Ascending aorta (tissue), 2 donors: ENCODE measurements around the gene SDK2. TPM values are rescaled to one million over a fixed set of nuclear protein-coding genes. Genes with fewer than 3 reads are reported as not detected.

Source experiments
- DNase-seq, 2 donors: peaks; one replicate each; pipeline ENCODE4 v3.0.0-alpha.2; 2019; ENCODE audit warnings: low spot score in 2 of 2
- H3K27ac ChIP-seq, 2 donors: fragments of 200-600 bp; sonication (generic); one replicate each; pipeline ENCODE4 v1.5.1; 2016 to 2017; ENCODE audit warnings: mild to moderate bottlenecking in 1 of 2
- H3K27me3 ChIP-seq: fragments of 200-600 bp; sonication (generic); one replicate; pipeline ENCODE4 v1.5.1; 2017
- H3K36me3 ChIP-seq, 2 donors: fragments of 200-600 bp; sonication (generic); one replicate each; pipeline ENCODE4 v1.5.1; 2016
- H3K4me1 ChIP-seq, 2 donors: fragments of 200-600 bp; sonication (generic); one replicate each; pipeline ENCODE4 v1.5.1; 2016 to 2017; ENCODE audit warnings: mild to moderate bottlenecking in 1 of 2
- H3K4me3 ChIP-seq, 2 donors: fragments of 200-600 bp; sonication (generic); one replicate each; pipeline ENCODE4 v1.5.1; 2016 to 2017; ENCODE audit warnings: mild to moderate bottlenecking in 1 of 2
- H3K9me3 ChIP-seq, 2 donors: fragments of 200-600 bp; sonication (generic); one replicate each; pipeline ENCODE4 v1.5.1; 2016
- intact Hi-C: fragments of 100-400 bp; cut with DNase I; formaldehyde crosslinking; loops from one replicate; pipeline ENCODE4 v1.15.1; 2023
- total RNA-seq: library from RNA; depleted of rRNA; stranded (reverse); fragments of >200 nt; gene quantifications from one replicate; pipeline ENCODE4 v1.1.0, GENCODE V29; 2016
- TF ChIP-seq, protein P1 (sequence below), 3 experiments: fragments of 200-600 bp in 2 of 3; fragments of 450-650 bp in 1 of 3; sonication (generic) in 2 of 3; IDR thresholded peaks; one replicate each; pipeline ENCODE4 v1.5.1; 2016 to 2019; ENCODE audit warnings: antibody characterized with exemption in 3 of 3, mild to moderate bottlenecking in 1 of 3, moderate library complexity in 1 of 3

Gene SDK2
- total RNA-seq, 1 donor from 2014 or later, result 8.1 TPM

DNA sequence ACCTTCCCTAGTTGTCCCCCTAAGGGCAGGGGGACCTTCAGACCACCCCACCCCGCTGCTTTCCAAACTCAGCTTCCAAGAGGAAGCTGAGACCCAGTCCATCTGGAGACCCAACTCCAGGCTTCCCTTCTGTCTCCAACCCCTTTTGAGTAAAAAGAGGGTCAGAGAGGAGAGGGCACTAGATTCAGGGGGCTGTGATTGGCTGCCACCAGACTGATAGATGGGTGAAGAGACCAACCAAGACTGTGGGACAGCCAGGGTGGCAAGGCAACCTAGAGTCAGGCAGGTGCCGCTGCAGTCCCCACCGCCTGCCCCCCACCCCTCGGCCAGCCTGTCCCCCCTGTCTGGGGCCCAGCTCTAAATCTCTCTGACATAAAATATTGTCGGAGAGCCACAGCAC is 92.5 kb downstream of the SDK2 start:
- Histone ChIP-seq H3K4me3 (no peak overlapping the region), H3K9me3 (no peaks in the 10 kb centered on the region), H3K27ac (no peak overlapping the region), H3K36me3 (no peaks in the 10 kb centered on the region), H3K4me1 (no peaks in the 10 kb centered on the region), H3K27me3 (no peaks in the 10 kb centered on the region)
- TF ChIP-seq, protein P1, sequence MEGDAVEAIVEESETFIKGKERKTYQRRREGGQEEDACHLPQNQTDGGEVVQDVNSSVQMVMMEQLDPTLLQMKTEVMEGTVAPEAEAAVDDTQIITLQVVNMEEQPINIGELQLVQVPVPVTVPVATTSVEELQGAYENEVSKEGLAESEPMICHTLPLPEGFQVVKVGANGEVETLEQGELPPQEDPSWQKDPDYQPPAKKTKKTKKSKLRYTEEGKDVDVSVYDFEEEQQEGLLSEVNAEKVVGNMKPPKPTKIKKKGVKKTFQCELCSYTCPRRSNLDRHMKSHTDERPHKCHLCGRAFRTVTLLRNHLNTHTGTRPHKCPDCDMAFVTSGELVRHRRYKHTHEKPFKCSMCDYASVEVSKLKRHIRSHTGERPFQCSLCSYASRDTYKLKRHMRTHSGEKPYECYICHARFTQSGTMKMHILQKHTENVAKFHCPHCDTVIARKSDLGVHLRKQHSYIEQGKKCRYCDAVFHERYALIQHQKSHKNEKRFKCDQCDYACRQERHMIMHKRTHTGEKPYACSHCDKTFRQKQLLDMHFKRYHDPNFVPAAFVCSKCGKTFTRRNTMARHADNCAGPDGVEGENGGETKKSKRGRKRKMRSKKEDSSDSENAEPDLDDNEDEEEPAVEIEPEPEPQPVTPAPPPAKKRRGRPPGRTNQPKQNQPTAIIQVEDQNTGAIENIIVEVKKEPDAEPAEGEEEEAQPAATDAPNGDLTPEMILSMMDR (IDR thresholded peaks at IDR 0.05), result no peak
- intact Hi-C loops, result no loop called here
- DNase-seq, result no peak

DNA sequence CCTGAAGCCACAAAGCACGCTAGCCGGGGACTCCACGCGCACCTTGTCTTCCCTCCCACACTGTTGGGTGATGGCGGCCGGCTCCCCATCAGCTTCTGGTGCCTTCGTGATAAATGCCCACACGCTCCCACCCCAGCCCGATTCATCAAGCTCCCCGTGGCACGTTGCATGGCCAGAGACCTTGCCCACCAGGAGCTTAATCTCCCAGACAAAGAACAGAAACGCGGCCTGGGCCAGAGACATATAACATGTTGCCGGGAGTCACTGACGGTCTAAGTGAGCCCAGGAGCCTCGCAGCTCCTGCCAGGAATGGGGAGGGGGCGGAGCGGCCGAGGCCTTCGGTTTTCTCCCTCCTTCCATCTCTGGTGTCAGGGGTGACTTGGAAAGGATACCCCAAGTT is 93.1 kb downstream of the SDK2 start:
- no peak for DNase-seq
- TF ChIP-seq, protein P1 (IDR thresholded peaks at IDR 0.05), result no peak

DNA sequence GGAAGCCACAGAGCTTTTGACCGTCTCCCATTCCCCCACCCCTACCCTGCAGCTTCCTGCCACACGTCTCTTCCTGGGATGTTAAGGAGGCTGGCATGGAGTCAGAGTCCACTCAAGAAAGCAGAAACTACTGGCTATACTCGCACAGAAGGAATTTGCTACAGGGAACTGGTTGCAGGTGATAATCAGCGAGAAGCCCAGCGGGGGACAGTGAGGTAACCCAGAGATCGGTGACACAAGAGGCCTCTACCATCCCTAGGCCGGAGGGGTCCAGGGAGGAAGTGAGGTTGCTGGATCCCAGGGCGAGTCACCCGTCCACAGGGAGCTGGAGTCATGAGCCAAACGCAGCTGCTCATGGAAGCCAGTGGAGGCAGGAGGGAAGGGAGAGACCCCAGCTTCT is 93.7 kb downstream of the SDK2 start:
- no peaks in the 10 kb centered on the region for H3K36me3 ChIP-seq
- H3K4me1 ChIP-seq, result no peaks in the 10 kb centered on the region
- H3K27me3 ChIP-seq, result no peaks in the 10 kb centered on the region
- H3K27ac ChIP-seq, result no peak overlapping the region
- TF ChIP-seq, protein P1 (IDR thresholded peaks at IDR 0.05), result no peak
- intact Hi-C loops, result no loop called here
- DNase-seq, result no peak
- no peak overlapping the region for H3K4me3 ChIP-seq
- H3K9me3 ChIP-seq, result no peaks in the 10 kb centered on the region

More for the DNA sequence above, 93.1 kb downstream of the SDK2 start:
- Histone ChIP-seq H3K4me1 (no peaks in the 10 kb centered on the region), H3K27me3 (no peaks in the 10 kb centered on the region), H3K36me3 (no peaks in the 10 kb centered on the region), H3K9me3 (no peaks in the 10 kb centered on the region), H3K4me3 (no peak overlapping the region), H3K27ac (no peak overlapping the region)
- intact Hi-C loops, result no loop called here

DNA sequence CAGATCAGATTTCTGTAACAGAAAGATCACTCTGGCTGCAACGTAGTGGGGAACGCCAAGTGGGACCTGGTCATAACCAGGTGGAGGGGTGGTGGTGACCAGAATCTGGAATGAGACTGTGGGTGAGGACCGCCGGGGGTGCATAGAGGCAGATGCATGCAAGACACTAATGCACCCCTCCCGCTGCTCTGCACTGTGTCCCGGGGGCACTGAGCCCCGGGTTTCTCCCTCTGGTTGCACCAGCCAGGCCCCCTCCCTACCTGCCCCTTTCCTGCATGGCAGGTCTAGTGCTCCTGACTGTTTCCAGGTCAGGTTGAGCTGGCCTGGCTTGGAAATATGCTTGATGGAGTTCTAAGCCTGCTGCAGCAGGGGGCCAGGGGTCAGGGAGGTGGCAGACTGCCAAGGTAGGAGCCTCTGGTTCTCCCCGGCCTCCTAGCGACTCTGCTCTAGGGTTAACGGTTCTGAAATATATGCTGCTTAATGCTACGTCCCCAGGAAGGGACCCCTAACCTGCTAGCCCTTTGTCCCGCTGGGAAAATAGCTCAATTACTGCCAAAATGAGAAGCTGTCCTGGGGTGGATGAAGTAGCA is 94.3 kb downstream of the SDK2 start:
- no peak for DNase-seq
- H3K36me3 ChIP-seq, result no peaks in the 10 kb centered on the region
- H3K4me3 ChIP-seq, result no peak overlapping the region
- H3K9me3 ChIP-seq, result no peaks in the 10 kb centered on the region
- TF ChIP-seq, protein P1 (IDR thresholded peaks at IDR 0.05), result no peak
- H3K27ac ChIP-seq, result no peak overlapping the region
- no peaks in the 10 kb centered on the region for H3K27me3 ChIP-seq
- H3K4me1 ChIP-seq, result no peaks in the 10 kb centered on the region
- intact Hi-C loops, result no loop called here

DNA sequence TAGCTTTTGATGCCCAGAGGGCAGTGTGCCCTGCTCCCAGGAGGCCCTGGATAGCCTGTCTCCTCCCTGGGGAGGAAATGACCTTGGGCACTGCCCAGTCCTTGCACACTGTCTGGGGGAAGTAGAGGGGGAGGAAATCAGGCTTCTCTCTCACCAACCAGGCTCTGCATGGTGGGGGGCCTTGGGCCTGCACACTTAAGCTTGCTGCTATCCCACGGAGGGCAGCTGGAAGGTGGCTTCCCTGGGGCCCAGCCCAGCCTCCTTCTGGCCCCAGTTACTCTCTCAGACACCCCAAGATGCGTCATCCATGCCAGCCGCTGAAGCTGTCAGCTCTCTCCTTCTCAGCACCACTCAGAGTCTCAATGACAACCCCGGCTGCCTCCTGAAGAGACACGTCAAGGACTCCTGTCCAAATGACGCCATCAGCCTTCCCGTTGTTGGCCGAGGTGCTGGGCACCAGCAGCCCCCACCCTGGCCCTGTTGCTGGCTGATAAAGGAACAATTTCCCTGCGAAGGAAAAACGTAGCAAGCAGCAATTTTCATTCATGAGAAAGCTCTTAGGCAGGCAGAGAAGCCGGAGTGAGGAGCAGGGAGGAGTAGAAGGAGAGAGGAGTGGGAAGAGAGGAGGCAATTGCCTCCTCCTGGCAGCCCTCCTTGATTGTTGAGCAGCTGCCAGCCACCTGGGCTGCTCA is 95.5 kb downstream of the SDK2 start:
- H3K36me3 ChIP-seq, result no peaks in the 10 kb centered on the region
- H3K27me3 ChIP-seq, result no peaks in the 10 kb centered on the region
- no peak for DNase-seq
- TF ChIP-seq, protein P1 (IDR thresholded peaks at IDR 0.05), result no peak
- intact Hi-C loops, result no loop called here
- H3K9me3 ChIP-seq, result no peaks in the 10 kb centered on the region
- H3K4me3 ChIP-seq, result no peak overlapping the region
- no peaks in the 10 kb centered on the region for H3K4me1 ChIP-seq
- no peak overlapping the region for H3K27ac ChIP-seq
